ENCODE results near the gene ONECUT2. TPM values are rescaled to one million over a fixed set of nuclear protein-coding genes. Genes with fewer than 3 reads are reported as not detected.
A peak's percentile ranks its signal among the peaks of the same experiment; 100 is the strongest.

Gene ONECUT2
- total RNA-seq, 1 donor from 2014 or later: under 0.01 TPM

DNA sequence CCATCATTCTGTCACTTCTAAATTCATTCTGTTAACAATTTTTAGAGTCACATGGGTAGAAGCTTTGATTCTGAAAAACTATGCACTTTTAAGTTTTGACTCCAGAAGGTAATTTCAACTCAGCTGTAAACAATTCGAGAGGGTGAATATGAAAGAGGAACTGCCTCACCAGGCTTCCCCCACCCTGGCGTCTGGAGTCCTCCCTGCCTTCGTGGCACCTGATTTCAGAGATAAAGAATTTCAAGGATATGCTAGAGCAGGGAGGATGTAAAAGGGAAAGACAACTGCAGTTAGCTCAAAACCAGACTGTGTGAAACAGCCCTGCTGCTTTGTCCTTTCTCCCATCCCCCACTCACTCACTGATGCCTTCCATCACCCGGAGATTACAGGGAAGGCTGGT is 40.7 kb downstream of the ONECUT2 start:
- no peaks in the 10 kb centered on the region for H3K36me3 ChIP-seq (ENCODE audit: control insufficient read depth, insufficient read depth, low read length)
- TF ChIP-seq, protein P1, sequence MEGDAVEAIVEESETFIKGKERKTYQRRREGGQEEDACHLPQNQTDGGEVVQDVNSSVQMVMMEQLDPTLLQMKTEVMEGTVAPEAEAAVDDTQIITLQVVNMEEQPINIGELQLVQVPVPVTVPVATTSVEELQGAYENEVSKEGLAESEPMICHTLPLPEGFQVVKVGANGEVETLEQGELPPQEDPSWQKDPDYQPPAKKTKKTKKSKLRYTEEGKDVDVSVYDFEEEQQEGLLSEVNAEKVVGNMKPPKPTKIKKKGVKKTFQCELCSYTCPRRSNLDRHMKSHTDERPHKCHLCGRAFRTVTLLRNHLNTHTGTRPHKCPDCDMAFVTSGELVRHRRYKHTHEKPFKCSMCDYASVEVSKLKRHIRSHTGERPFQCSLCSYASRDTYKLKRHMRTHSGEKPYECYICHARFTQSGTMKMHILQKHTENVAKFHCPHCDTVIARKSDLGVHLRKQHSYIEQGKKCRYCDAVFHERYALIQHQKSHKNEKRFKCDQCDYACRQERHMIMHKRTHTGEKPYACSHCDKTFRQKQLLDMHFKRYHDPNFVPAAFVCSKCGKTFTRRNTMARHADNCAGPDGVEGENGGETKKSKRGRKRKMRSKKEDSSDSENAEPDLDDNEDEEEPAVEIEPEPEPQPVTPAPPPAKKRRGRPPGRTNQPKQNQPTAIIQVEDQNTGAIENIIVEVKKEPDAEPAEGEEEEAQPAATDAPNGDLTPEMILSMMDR (IDR thresholded peaks at IDR 0.05; ENCODE audit: insufficient read depth, low read length, severe bottlenecking): no peak
- no peak overlapping the region for H3K4me3 ChIP-seq (ENCODE audit: low read depth, low read length)
- DNase-seq (ENCODE audit: low read depth) (no peak), FAIRE-seq (no peak)
- no peaks in the 10 kb centered on the region for H3K27me3 ChIP-seq (ENCODE audit: control insufficient read depth, insufficient read depth, low read length)

DNA sequence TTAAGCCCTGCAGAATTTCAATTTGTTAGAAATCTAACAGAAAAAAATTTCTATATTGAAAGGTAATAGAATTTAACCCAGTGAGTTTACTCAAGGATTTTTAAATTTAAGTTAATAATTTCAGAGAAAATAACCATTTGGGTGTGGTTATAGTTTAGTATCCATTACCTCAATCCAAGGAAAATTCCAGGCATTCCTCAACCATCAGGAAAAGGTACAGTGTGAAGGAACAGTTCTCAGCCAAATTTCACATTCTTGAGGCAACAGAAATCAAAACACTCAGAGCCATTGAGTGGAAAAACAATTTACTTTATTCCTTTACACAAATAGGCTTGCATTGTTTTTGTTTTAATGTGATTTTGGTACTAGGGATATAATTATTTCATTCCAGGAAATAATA is 45.6 kb downstream of the ONECUT2 start:
- H3K27me3 ChIP-seq (ENCODE audit: control insufficient read depth, insufficient read depth, low read length): no peaks in the 10 kb centered on the region
- DNase-seq (ENCODE audit: low read depth) (no peak), FAIRE-seq (no peak)
- TF ChIP-seq, protein P1 (IDR thresholded peaks at IDR 0.05; ENCODE audit: insufficient read depth, low read length, severe bottlenecking): no peak
- no peaks in the 10 kb centered on the region for H3K36me3 ChIP-seq (ENCODE audit: control insufficient read depth, insufficient read depth, low read length)
- no peak overlapping the region for H3K4me3 ChIP-seq (ENCODE audit: low read depth, low read length)

DNA sequence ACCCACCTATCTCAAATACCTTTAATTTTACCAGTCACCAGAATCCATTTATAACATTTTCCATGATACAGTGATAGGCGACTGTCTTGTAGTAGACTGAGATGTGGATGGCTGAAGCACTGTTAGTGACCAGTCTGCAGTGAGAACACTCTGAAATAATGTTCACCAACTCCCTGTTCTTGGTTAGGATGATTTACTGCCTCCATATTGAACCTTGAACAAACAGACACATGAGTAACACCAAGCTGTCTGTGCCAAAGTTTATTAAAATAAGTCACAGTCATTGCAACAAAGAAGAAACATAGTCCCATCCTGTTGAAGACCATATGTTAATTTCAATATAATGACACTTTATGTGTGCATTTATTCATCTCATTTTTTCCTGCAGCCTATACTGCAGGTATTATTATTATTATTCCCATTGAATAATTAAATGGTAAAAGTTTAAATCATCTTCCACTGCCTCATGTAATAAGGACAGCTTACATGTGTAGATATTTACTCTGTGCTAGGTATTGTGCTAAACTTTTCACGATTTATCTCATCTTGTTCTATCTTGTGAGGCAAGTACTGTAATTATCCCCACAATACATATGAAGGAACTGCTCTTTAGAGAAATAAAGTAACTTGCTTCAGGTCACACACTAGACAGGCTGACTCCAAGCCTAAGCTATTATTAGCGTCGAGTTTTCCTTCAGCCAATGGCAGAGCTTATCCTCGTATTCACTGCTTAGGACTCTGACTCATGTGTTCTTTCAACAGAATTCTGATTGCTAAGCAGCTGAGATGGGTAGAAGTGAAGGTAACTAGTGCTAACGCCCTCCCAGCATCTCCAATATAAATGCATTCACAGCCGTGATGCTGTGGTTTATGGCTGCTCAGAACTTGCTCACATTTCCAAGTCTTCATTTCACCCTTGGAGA is 62.5 kb downstream of the ONECUT2 start:
- peak; percentile 30 for DNase-seq (ENCODE audit: low read depth)
- H3K27me3 ChIP-seq (ENCODE audit: control insufficient read depth, insufficient read depth, low read length): no peaks in the 10 kb centered on the region
- no peaks in the 10 kb centered on the region for H3K36me3 ChIP-seq (ENCODE audit: control insufficient read depth, insufficient read depth, low read length)
- FAIRE-seq: peak; percentile 77
- TF ChIP-seq, protein P1 (IDR thresholded peaks at IDR 0.05; ENCODE audit: insufficient read depth, low read length, severe bottlenecking): no peak
- no peak overlapping the region for H3K4me3 ChIP-seq (ENCODE audit: low read depth, low read length)

DNA sequence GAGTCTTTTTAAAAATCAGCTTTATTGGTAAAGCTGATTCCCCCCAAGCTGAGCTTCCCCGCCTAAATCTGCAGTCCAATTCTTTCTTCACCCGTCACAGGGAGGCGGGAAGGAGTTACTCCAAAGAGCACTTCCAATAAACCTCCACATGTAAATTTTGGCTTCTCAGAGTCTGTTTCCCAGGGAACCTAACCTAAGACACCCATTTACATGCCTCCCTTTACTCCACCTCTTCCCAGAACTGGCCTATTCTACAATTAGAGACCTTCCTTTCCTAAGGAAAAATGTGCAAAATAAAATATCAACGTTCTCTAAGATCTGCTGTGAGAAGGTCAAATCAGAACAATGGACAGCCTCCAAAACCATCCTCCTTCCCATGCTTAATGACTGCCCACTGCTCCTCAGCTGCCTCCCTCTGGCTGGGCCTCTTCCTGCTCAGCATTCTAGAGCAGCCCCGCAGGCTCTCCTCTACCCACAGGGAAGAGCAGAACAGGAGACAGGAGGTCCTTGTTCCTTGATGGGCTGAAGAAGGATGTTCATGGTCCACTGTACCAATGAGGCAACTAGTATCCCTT is 63.6 kb downstream of the ONECUT2 start:
- FAIRE-seq: peak; percentile 13
- Histone ChIP-seq H3K36me3 (ENCODE audit: control insufficient read depth, insufficient read depth, low read length) (no peaks in the 10 kb centered on the region), H3K27me3 (ENCODE audit: control insufficient read depth, insufficient read depth, low read length) (no peaks in the 10 kb centered on the region), H3K4me3 (ENCODE audit: low read depth, low read length) (no peak overlapping the region)
- TF ChIP-seq, protein P1 (IDR thresholded peaks at IDR 0.05; ENCODE audit: insufficient read depth, low read length, severe bottlenecking): no peak
- no peak for DNase-seq (ENCODE audit: low read depth)

DNA sequence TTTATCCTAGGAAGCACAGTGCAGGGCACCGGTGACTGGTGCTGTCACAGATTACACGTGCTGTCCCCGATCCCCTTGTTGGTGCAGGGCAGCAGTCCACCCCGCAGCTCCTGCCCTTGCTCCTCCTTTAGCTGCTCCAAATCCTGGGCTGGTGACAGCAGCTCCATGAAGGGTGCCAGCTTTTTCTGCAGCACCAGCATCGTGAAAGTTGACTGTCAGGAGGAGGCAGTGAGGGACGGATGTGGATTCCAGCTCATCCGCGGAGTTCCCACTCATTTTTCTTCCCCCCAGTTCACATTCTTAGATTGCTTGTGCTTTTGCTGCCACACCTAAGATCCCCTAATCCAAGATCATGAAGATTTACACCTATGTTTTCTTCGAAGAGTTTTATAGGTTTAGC is 67.5 kb downstream of the ONECUT2 start:
- DNase-seq (ENCODE audit: low read depth) (no peak), FAIRE-seq (no peak)
- TF ChIP-seq, protein P1 (IDR thresholded peaks at IDR 0.05; ENCODE audit: insufficient read depth, low read length, severe bottlenecking): no peak
- no peaks in the 10 kb centered on the region for H3K36me3 ChIP-seq (ENCODE audit: control insufficient read depth, insufficient read depth, low read length)
- H3K4me3 ChIP-seq (ENCODE audit: low read depth, low read length): no peak overlapping the region
- no peaks in the 10 kb centered on the region for H3K27me3 ChIP-seq (ENCODE audit: control insufficient read depth, insufficient read depth, low read length)

Data from bronchial epithelial cell (primary cell).